NCI-H1694 treated with DMSO at 0.1 percent for 48 hours (cell line): ENCODE results near the gene APOO.

Experiments
- DNase-seq: peaks from one replicate; lab custom pipeline; 2025; lab: John Stamatoyannopoulos, UW

Gene APOO

DNA sequence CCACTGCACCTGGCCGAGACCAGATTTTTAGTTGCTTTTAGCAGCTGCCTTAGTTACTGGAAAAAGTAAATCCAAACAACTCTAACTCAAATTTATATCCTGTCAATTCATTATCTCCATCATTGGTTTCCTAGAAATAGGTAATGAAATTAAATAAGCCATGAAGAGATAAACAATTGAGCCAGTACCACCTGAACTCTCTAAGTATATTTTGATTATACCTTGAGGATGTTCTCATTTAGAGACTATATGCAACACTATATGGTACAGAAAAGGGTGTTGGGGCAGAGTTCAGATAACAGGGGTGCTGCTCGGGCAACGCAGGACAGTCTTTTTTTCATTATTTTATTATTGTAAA is 89.8 kb downstream of the APOO start:
- DNase-seq = no peak

GRCh38 chrX:23816179-23816578 is 91.6 kb downstream of the APOO start:
- no peak for DNase-seq

GRCh38 chrX:23815376-23815775 is 92.4 kb downstream of the APOO start:
- DNase-seq = no peak

DNA sequence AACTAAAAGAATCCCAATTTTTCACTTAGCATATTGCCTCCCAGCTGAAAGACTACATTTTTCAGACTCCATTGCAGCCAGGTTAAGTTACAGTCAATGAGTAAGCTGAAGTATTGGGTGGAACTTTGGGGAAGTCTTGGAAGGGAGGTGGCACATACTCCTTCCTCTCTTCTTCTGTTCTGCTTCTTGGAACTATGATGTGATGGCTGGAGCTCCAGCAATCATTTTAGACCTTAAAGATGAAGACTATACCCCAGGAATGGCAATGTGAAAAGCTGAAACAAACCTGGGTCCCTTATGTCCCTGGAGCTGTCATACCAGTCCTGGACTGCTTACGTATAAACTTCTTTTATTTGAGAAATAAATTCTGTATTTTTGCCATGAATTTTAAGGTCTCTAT is 93.9 kb downstream of the APOO start:
- DNase-seq = no peak

GRCh38 chrX:23811656-23812055 is 96.1 kb downstream of the APOO start:
- DNase-seq = no peak

GRCh38 chrX:23811108-23811651 is 96.6 kb downstream of the APOO start:
- no peak for DNase-seq

GRCh38 chrX:23810279-23810678 is 97.5 kb downstream of the APOO start:
- no peak for DNase-seq

GRCh38 chrX:23805389-23805788 is 102.3 kb downstream of the APOO start:
- no peak for DNase-seq

- no peak for DNase-seq
Measured at GRCh38 chrX:23804578-23804977, 103.2 kb downstream of the APOO start.

DNA sequence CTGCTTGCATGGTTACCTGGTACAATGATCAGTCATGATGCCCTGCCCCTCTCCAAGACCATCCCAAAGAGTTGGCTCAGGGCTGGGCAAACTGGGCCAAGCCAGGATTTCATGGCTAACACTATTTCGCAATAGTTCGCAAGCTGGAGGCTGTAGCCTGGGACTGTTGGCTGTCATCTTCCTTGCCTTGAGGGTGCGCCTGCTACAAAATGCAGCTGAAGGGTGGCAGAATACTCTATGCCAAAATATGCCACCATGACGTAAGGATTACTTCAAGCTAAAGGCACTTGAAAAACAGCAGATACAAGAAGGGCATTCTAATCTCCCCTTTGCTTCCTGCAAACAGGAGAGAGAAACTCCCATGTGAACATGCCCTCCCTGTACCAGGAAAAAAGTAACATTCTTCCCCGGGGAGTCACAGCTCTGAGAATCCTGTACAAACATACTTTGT is 103.8 kb downstream of the APOO start:
- no peak for DNase-seq

DNA sequence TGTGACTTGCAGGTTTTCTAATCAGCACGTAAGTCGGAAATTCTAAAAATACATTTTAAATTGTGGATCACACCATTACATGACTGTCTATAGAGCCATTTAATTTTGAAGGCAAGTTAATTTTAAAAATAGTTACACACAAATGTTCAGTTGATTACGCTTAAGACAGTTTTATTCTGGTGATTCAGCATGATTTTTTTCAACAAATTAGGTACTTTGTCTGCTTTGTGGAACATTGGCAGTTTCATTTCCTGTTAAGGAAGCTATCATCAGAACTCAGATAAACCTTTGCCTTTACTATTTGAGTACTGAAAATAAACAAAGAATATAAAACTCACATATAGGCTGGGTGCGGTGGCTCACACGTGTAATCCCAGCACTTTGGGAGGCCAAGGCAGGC is 105.3 kb downstream of the APOO start:
- DNase-seq = no peak

GRCh38 chrX:23799469-23800065 is 108.2 kb downstream of the APOO start:
- DNase-seq = no peak

GRCh38 chrX:23797371-23798128 is 110.2 kb downstream of the APOO start:
- DNase-seq = no peak

DNA sequence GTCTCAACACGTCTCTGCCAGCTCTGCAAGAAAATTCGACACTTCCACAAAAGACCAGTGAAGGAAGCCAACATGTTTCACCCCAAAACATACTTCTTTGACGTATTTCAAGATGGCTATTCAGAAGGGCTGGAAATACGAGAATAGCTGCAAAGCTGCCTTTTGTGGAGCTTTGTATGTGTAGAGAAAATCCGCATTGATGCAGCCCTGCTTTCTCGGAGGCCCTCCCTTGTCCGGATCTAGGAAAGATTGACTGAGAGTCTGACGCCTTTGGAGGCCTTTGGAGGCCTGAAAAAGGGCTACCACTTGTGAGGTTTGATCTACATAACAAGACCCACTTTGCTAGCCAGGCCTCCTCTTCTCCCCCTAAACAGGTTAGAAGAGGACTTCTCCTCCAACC is 112.5 kb downstream of the APOO start:
- DNase-seq = no peak

GRCh38 chrX:23792861-23793553 is 114.7 kb downstream of the APOO start:
- DNase-seq = no peak

DNA sequence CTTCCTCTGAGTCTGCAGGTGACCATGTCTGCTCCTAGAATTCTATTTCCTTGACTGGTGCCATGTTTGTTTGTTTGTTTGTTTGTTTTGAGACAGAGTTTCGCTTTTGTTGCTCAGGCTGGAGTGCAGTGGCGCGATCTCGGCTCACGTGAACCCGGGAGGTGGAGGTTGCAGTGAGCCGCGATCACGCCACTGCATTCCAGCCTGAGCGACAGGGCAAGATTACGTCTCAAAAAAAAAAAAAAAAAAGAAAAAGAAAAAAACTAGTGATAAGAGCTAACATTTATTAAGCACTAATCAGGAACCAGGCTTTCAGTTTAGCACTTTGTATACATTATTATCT is 117.6 kb downstream of the APOO start:
- DNase-seq = no peak

GRCh38 chrX:23789386-23790154 is 118.2 kb downstream of the APOO start:
- no peak for DNase-seq

DNA sequence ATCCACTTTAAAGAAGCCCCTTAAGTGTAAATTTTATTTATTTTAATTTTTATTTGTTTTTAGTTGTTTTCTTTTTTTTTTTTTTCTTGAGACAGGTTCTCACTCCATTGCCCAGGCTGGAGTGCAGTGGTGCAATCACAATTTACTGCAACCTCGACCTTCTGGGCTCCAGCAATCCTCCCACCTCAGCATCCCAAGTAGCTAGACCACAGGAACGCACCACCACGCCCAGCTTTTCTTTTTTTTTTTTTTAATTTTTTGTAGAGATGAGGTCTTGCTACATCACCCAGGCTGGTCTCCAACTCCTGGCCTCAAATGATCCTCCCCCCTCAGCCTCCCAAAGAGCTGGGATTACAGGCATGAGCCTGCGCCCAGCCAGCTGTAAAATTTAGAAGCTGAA is 118.8 kb downstream of the APOO start:
- no peak for DNase-seq

GRCh38 chrX:23788521-23788920 is 119.2 kb downstream of the APOO start:
- DNase-seq = no peak

- DNase-seq = no peak
Measured at GRCh38 chrX:23787745-23788118, 120.0 kb downstream of the APOO start.

DNA sequence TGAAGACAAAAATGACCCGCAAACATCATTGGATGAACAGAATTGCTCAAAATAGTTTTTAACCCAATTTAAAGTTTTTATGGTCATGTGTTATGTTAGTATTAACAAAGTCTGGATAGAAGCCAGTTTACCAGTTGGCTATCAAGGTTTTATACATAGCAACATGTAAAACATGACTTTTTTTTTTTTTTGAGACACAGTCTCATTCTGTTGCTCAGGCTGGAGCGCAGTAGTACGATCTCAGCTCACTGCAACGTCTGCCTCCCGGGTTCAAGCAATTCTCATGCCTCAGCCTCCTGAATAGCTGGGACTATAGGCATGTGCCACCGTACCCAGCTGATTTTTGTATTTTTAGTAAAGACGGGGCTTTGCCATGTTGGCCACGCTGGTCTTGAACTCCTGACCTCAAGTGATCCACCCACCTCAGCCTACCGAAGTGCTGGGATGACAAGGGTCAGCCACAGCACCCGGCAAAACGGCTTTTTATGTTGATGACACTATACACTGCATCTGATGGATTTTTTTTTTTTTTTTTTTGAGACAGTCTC is 121.4 kb downstream of the APOO start:
- no peak for DNase-seq

GRCh38 chrX:23785580-23785979 is 122.2 kb downstream of the APOO start:
- no peak for DNase-seq
